Endodermal cell (in vitro differentiated cells): Measurements from ENCODE around the gene IFIT1B. TPM values are rescaled to one million over a fixed set of nuclear protein-coding genes. Genes with fewer than 3 reads are reported as not detected.

ENCODE experiments used
- DNase-seq: peaks from one replicate; pipeline ENCODE4 v3.0.0-alpha.2; 2017
- H3K27ac ChIP-seq: 2 replicates; pipeline ENCODE4 v1.5.1; 2013; ENCODE audit warnings: mild to moderate bottlenecking, low read depth, low read length, moderate library complexity
- H3K27me3 ChIP-seq: 2 replicates; pipeline ENCODE4 v1.6.1; 2013; ENCODE audit warnings: mild to moderate bottlenecking, low read length, moderate library complexity; ENCODE audit not compliant: insufficient read depth, control insufficient read depth, poor library complexity, severe bottlenecking
- H3K36me3 ChIP-seq: 2 replicates; pipeline ENCODE4 v1.7.0; 2013; ENCODE audit warnings: mild to moderate bottlenecking, low read length, moderate library complexity; ENCODE audit not compliant: control insufficient read depth, insufficient read depth
- H3K4me1 ChIP-seq: one replicate; pipeline ENCODE4 v1.7.0; 2013; ENCODE audit warnings: low read length; ENCODE audit not compliant: control insufficient read depth, insufficient read depth
- H3K4me3 ChIP-seq: 2 replicates; pipeline ENCODE4 v1.5.1; 2013; ENCODE audit warnings: mild to moderate bottlenecking, low read length, moderate library complexity
- H3K9ac ChIP-seq: 2 replicates; pipeline ENCODE4 v1.6.1; 2013; ENCODE audit warnings: mild to moderate bottlenecking, low read length, moderate library complexity; ENCODE audit not compliant: poor library complexity, severe bottlenecking; ENCODE audit errors: extremely low read depth
- H3K9me3 ChIP-seq: 2 replicates; pipeline ENCODE4 v1.6.1; 2013; ENCODE audit warnings: mild to moderate bottlenecking, low read length, moderate library complexity; ENCODE audit not compliant: control insufficient read depth
- H3K27ac Mint-ChIP-seq: 2 replicates; pipeline ENCODE4 v1.8.0; 2020; ENCODE audit warnings: mixed read lengths
- H3K27me3 Mint-ChIP-seq: 2 replicates; pipeline ENCODE4 v1.8.0; 2021; ENCODE audit warnings: mild to moderate bottlenecking, mixed read lengths; ENCODE audit not compliant: insufficient read depth
- H3K36me3 Mint-ChIP-seq: 2 replicates; pipeline ENCODE4 v1.8.0; 2020; ENCODE audit warnings: low read depth, mixed read lengths
- H3K4me1 Mint-ChIP-seq: 2 replicates; pipeline ENCODE4 v1.8.0; 2020; ENCODE audit warnings: mixed read lengths
- H3K4me3 Mint-ChIP-seq: 2 replicates; pipeline ENCODE4 v1.8.0; 2020; ENCODE audit warnings: mild to moderate bottlenecking, moderate library complexity, mixed read lengths
- H3K9me3 Mint-ChIP-seq: 2 replicates; pipeline ENCODE4 v1.8.0; 2020; ENCODE audit warnings: mild to moderate bottlenecking, mixed read lengths
- CTCF ChIP-seq: fragments of 200-600 bp; sonication (generic); conservative IDR thresholded peaks from 2 replicates; pipeline ENCODE4 v1.5.0; 2021; ENCODE audit warnings: antibody characterized with exemption, mild to moderate bottlenecking
- WGBS, 2 experiments: methylation state at CpG; one replicate each; pipeline versions ENCODE4 v1.1.5 to v1.1.7; 2013; ENCODE audit warnings: missing lambda C conversion rate in 2 of 2, mixed read lengths in 1 of 2; ENCODE audit not compliant: insufficient coverage in 1 of 2, insufficient read length in 1 of 2; 5-methylcytosine and 5-hydroxymethylcytosine counted together
- total RNA-seq, 2 donors: library from RNA; stranded (reverse); fragmentation: NEBNext Ultra II Directional in 1 of 2; extraction: Animal tissue kit (Norgen Biotek cat#: 25700) in 1 of 2; gene quantifications; 2 replicates in 1 of 2; 3 replicates in 1 of 2; pipeline ENCODE4 v1.2.1, GENCODE V29; 2021

Gene IFIT1B
- total RNA-seq, 2 donors from 2014 or later: not detected

GRCh38 chr10:89351412-89351779, 26.5 kb upstream of the IFIT1B start:
- Histone ChIP-seq H3K4me3 (no peak overlapping the region), H3K9ac (peak overlapping the region; percentile 20), H3K9me3 (peaks cover 5% of the 10 kb centered on the region), H3K36me3 (no peaks in the 10 kb centered on the region), H3K4me1 (peaks cover 18% of the 10 kb centered on the region), H3K27me3 (no peaks in the 10 kb centered on the region), H3K27ac (peak overlapping the region; percentile 71)
- H3K36me3 Mint-ChIP-seq: no peaks in the 10 kb centered on the region
- no peak for TF ChIP-seq CTCF
- no peak for DNase-seq
- H3K9me3 Mint-ChIP-seq: peaks cover 8% of the 10 kb centered on the region
- H3K4me3 Mint-ChIP-seq: no peak overlapping the region
- peak overlapping the region; percentile 83 for H3K27ac Mint-ChIP-seq
- H3K27me3 Mint-ChIP-seq: no peaks in the 10 kb centered on the region
- H3K4me1 Mint-ChIP-seq: peaks cover 56% of the 10 kb centered on the region
- WGBS, 2 experiments: 81% methylated on average over 1 of the region's 1 CpG; no CpG with 5 or more reads in 1 of the 2 experiments

GRCh38 chr10:89351780-89352597, 25.9 kb upstream of the IFIT1B start:
- no peak overlapping the region for H3K4me3 Mint-ChIP-seq
- peaks cover 52% of the 10 kb centered on the region for H3K4me1 Mint-ChIP-seq
- Histone ChIP-seq H3K9ac (peak overlapping the region; percentile 20), H3K4me3 (no peak overlapping the region), H3K9me3 (peaks cover 5% of the 10 kb centered on the region), H3K27ac (peak overlapping the region; percentile 71), H3K36me3 (no peaks in the 10 kb centered on the region), H3K4me1 (peaks cover 21% of the 10 kb centered on the region), H3K27me3 (no peaks in the 10 kb centered on the region)
- H3K9me3 Mint-ChIP-seq: peaks cover 8% of the 10 kb centered on the region
- H3K27me3 Mint-ChIP-seq: no peaks in the 10 kb centered on the region
- H3K36me3 Mint-ChIP-seq: no peaks in the 10 kb centered on the region
- 72 to 84% methylated on average over 9 to 12 of the region's 12 CpGs for WGBS, 2 experiments
- peak overlapping the region; percentile 83 for H3K27ac Mint-ChIP-seq
- no peak for DNase-seq
- TF ChIP-seq CTCF: no peak

GRCh38 chr10:89352802-89353201, 25.1 kb upstream of the IFIT1B start:
- Histone ChIP-seq H3K9ac (no peak overlapping the region), H3K4me1 (peaks cover 25% of the 10 kb centered on the region), H3K36me3 (no peaks in the 10 kb centered on the region), H3K4me3 (no peak overlapping the region), H3K27ac (no peak overlapping the region), H3K9me3 (peaks cover 5% of the 10 kb centered on the region), H3K27me3 (no peaks in the 10 kb centered on the region)
- no peak for DNase-seq
- 67 to 97% methylated on average over 1 to 4 of the region's 4 CpGs for WGBS, 2 experiments
- H3K4me1 Mint-ChIP-seq: peaks cover 52% of the 10 kb centered on the region
- H3K27me3 Mint-ChIP-seq: no peaks in the 10 kb centered on the region
- peak overlapping the region; percentile 56 for H3K27ac Mint-ChIP-seq
- peaks cover 8% of the 10 kb centered on the region for H3K9me3 Mint-ChIP-seq
- TF ChIP-seq CTCF: no peak
- no peaks in the 10 kb centered on the region for H3K36me3 Mint-ChIP-seq
- no peak overlapping the region for H3K4me3 Mint-ChIP-seq
